Cerebellar cortex (tissue), 1 donor: ENCODE results near the gene FAM168B.

Source experiments
- DNase-seq: peaks from one replicate; pipeline ENCODE4 v3.0.0-alpha.2; 2015; ENCODE audit warnings: low spot score

Gene FAM168B

DNA sequence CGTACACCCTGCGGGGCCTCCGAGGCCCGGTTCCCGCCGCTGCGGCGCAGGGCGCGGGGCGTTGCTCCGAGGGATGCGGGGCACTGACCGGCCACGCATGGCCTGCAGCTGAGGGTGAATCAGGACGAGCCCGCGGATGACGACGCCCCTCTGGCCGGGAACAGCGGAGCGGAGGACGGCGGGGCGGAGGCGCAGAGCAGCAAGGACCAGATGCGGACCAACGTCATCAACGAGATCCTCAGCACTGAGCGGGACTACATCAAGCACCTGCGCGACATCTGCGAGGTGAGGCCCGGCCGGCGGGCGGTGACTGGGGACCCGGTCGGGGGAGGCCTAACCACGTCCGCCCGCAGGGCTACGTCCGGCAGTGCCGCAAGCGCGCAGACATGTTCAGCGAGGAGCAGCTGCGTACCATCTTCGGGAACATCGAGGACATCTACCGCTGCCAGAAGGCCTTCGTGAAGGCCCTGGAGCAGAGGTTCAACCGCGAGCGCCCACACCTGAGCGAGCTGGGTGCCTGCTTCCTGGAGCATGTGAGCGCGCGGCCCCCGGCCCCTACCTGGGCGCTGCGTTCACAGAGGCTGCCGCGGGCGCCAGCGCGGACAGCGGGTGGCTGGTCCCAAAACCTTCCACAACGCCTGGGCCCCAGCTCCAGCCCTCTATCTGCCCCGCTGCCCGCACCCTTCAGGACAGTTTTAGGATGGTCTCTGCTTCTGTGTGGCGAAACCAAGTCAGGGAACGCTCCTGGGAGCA lies 53.2 kb downstream of the FAM168B start:
- DNase-seq, result no peak

DNA sequence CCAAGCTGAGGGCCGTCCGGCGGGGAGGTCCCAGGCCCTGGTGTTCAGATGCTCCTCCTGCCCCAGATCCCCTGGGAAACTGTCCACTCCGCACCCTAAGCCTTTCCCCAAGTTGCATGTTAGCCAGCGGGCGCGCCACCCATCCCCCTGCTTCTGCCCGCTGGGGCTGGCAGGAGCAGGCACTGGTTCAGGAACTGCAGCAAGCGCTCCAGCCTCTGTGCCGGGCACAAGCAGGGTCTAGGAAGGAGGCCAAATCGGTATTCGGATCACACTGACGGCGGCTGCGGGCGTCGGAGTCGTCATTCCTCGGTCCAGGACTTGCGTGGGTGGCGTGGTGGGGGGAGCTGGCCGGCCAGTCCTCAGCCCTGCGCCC lies 53.7 kb downstream of the FAM168B start:
- DNase-seq, result no peak

DNA sequence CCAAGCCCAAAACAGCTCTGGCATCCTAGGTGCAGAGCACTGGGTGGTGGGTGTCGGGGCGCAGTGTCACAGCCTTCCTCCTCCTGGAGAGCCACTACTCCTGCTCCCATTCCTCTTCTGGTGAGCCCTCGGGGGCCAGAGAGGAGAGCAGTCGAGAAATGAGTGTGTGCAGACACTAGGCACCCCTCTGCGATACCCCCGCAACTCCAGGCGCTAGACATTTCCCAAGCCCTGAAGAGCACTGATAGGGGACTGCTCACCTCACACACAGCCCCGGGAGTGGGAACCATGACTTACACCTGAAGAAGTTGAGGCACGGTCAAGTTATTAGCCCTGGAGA lies 54.2 kb downstream of the FAM168B start:
- DNase-seq, result no peak

DNA sequence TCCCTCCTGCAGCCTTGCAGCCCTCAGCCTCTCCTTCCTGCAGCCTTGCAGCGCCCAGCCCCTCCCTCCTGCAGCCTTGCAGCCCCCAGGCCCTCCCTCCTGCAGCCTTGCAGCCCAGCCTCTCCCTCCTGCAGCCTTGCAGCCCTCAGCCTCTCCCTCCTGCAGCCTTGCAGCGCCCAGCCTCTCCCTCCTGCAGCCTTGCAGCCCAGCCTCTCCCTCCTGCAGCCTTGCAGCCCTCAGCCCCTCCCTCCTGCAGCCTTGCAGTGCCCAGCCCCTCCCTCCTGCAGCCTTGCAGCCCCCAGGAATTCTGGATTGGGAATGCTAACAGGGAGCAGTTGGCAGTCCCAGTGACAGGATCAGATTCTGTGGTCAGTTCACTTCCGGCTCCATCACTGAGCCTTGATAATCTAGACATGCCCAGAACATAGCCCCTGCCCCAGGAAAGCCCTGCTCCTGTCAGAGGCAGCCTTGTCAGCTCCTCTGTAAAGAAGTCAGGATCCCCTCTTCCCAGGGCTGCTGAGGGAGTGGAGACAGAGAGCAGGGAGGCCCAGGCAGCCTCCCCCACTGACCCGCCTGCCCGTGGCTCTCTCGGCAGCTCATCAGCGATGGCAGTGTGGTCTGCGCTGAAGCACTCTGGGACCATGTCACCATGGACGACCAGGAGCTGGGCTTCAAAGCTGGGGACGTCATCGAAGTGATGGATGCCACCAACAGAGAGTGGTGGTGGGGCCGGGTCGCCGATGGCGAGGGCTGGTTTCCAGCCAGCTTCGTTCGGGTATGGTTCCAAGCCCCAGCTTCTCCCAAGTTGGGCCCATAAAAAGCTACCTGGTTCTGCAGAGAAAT lies 54.8 kb downstream of the FAM168B start:
- no peak for DNase-seq

DNA sequence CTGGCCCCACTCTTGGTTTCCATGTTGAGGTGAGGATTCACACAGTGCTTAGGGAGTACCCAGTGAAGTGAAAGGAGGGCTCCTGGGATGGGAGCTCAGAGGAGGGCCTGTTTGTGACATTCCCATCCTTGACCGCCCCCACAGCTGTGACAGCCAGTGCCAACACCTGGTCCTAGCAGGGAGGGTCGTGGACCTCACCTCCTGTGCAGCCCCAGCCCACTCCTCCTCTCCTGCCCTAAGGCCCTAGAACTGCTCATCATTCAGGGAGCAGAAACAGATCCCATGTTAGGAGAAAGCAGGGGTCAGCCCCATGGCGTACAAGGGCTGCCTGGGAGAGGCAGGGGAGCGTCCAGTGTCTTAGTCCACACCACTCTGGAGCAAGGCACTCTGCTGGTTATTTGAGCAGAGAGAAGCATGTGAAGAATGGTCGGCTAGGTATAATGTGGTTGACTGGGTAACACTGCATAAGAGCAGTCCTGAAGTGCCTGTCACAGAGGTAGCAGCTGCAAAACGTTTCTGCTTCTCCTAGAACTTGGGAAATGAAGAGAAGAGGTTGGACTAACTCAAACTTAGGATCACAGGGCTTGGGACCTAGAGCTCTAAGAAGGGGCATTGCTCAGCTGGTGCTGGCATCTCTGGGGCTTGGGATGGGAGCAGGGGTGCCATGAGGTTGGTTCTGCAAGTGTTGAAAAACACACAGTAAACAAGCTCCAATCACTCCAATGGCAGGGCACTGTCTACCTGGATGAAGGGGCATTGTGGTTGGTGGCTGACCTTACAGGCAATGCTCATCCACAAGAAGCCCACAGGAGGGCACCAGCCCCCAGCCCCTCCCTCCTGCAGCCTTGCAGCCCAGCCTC lies 55.6 kb downstream of the FAM168B start:
- no peak for DNase-seq

DNA sequence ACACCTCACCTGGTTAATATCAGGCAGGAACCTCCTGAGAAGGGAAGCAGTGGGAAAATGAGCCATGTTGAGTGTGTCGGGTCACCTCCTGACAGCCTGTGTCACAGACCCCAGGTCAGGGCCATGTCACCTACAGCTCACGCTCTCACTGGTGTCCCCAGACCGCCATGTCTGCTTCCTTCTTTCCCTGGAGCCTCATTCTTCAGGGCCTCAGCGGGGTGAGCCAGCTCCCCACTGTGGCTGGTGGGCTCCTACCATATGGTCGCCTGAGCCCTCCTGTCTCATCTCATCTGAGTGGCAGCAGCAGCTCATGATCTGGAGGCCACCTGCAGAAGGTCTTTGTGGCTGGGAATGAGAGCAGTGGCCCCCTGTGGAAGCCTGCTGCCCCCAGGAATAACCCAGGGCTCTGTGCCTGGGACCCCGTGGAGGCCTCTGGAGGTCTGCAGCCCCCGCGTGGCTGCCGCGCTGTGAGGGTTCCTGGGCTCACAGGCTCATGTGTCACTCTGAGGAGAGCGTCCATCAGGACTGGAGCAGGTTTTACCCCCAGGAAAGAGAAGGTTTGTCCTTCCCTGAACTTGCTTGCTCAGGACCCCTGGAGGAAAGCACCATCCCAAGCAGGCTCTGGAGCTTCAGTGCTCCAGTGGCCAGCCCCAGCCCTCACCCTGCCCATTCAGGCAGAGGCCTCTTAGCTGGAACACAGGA lies 56.4 kb downstream of the FAM168B start:
- DNase-seq, result no peak

DNA sequence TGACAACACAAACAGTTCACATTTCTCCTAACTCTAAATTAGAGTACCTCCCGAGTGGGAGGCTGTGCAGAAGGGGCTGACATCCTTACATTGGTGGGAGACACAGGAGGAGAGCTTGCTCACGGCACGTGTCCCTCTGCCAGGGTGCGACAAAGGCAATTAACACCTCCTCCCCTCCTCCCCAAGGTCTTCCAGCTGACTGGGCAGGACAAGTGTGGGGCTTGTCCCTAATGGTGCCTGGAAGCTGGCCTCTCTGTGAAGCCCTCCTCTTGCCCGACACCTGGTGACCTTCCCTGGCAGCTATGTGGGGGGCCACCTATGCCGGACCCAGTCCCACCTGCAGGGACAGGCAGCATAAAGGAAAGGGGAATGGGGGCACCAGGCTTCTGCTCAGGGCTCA lies 57.0 kb downstream of the FAM168B start:
- no peak for DNase-seq

DNA sequence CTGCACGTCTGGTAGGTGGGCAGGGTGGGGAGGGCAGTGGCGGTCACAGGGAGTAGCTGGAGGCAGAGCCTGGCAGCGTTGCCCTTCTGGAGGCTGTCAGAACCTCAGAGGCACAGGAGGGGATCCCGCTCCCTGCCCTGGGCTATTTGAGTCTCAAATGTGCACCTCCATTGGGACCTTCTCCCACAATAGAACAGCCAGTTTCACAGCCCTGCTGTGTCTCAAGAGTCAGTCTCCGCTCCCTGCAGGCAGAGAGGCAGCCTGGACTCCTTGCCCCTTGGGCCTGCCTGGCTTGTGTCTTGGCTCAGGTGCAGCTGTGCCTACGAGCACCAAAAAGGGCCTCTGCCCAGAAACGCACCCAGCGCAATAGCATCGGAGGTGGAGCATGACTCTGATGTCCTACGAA lies 57.4 kb downstream of the FAM168B start:
- no peak for DNase-seq

DNA sequence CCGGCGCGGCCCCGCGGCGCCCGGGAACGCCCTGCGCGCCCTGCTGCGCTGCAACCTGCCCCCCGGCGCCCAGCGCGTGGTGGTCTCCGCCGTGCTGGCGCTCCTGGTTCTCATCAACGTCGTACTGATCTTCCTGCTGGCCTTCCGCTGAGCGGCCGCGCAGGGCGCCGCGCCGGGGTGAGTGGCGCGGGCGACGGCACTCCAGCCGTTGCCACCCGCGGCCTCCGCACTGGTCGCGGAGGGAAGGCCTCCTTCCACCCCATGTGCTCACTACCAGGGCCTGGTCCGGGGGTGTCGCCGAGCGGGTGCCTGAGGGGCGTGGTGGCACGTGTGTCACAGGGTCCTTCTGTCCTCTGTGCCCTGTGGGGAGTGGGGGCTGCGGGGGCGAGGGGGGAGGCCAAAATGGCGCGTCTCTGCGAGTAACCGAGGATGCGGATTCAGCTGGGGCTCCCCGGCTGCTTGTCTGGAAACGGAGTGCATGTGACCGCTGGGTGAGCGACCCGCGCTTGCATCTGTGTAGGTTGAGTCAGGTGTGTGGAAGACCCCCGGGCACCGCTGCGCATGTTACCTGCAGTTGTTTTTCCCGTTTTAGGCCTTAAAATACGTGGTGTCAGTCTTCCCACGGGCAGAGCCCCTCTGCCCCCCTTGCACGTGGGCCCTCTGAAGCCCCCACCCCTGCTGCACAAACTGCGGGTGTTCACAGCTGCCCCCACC lies 58.0 kb downstream of the FAM168B start:
- no peak for DNase-seq

DNA sequence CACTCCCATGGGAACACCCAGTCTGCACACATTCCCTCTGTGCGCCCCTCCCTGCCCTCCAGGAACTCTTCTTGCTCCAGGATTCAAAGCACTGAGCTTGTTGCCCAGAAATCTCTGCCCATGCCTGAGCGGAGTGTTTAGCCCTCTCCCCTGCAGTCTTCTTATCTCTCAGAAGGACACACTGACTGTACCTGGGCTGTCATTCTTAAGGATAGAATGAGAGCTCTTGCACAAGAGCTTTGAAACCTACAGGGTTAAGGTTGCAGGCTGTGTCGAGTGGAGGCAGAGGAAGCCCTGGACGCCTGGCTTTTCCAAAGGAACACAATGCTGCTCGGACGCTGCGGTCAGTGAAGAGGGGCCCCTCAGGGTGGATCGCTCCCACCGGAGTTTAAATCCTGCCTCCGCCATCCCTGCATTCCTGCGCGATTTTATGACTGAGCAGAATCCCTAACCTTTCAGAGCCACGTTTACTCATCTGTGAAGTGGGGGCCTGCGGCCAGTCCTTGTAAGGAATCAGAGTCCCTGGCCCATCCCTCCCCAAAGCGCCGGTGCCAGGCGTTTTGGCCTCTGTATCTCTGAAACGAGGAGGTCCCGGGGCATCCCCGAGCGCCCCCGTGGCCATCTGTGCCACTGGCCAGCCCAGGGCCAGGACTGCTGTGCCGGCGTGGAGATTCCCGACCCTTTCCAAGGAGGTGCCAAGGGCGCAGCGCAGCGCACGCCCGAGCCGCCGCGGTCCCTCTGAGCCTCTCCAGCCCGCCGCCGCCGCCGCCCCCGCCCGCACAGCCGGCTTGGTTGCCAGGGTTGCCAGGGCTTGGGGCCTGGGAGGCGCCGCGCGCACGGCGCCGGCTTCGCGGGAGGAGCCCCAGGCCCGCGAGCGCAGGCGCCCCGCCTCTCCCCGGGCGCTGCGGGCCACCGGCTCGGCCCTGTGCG lies 58.9 kb downstream of the FAM168B start:
- DNase-seq, result no peak

DNA sequence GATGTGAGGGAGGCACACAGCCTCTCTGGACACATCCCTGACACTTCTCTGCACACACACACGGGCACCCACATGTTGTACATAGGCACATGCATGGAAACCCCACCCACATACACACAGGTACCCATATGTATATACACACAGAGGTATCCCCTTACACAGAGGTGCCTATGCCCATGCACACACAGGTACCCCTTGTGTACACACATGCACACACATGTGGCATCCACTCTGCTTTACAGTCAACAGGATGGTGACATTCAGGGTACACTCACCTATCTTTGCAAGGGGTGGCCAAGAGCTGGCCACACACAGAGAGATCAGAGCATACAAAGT lies 59.5 kb downstream of the FAM168B start:
- no peak for DNase-seq

DNA sequence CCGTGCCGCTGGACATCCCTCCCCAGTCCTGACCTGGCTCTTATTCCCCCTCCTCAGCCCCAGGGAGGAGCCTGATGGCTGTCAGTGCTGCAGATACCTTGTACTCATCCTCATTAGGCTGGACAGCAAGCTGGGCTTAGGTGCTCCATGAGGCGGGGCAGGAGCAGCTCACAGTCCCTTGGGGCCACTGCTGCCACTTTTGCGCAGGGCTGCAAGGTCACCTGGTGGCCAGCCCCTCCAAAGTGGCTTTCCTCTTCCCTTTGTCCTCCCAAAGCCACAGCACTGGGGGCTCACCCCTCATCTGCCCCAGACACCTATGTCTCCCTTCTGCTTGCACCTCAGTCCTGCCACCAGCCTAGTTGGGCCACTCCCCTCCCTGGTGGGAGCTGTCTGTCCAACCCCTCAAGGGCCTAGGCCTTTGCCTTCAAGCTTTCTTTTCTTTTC lies 60.8 kb downstream of the FAM168B start:
- DNase-seq, result no peak

DNA sequence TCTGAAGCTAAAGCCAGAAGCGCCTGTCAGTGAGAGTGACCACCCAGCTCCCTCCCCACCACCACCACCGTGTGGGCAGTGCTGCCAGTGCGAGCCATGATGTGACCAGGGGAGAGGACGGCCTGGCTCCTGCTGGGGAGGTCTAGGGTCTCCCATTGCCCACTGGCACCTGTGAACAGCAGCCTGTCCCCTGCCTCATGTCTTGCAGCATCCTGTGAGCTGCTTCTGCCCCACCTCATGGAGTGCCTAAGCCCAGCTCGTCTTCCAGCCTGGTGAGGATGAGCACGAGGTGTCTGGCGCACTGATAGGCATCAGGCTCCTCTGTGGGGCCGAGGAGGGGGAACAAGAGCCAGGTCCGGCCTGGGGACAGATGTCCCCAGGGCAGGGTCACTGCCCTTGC lies 61.4 kb downstream of the FAM168B start:
- no peak for DNase-seq

DNA sequence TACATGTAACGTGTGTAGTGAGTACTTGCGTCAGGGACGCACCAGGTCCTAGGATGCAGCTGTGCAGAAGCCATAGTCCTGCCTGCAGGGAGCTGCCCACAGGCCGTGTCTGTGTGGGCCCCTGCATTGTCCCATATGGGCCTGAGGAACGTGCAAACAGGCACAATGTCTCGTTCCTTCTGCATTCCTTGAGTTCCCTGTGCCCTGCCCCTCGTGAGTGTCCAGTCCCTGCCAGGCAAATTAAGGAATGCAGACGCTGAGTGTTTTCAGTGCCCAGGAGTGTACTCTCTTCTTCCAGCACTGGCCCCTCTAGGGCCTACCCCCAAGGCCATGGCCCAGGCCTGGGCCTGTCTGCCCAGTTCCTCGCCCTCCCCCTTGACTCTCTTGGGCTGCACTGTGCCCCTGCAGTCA lies 61.8 kb downstream of the FAM168B start:
- DNase-seq, result no peak

DNA sequence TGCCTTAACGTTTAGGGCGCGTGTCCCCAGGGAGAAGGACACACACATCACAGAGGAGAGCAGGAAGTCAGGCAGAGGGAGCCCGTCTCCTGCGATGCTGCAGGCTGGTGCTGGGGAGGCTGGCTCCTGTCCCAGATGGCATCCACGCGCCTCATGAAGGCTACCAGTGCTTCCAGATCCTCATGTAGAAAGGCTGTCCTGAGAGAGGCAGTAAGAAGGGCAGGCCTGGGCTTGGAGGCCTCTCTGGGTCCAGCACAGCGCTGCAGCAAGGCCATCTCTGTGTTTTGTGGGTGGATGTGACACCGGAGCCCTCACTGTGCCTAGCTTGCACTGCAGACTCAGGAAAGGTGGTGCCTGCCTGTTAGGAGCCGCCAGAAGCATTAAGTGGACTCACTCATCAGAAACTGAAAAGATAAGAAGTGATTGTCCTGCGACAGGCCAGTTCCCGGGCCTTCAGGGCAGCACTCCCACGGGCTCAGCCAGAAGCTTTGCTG lies 62.7 kb downstream of the FAM168B start:
- peak; percentile 38 for DNase-seq

DNA sequence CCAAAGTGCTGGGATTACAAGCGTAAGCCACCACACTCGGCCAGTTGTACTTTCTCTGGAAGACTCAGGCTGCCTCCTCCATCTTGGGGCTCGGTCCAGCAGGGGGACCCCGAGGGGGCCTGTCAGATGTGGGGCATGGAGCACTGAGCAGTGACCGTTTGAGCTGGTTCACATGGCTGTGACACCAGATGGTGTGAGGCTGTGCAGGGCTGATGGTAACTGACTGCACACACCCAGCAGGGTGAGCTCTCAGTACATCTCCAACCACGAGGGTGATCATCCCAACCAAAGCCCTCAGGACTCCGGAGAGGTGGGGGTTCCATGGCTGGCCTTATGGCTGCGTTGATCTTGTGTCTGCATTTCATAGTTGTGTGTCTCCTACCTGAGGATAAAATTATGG lies 63.4 kb downstream of the FAM168B start:
- DNase-seq, result no peak

DNA sequence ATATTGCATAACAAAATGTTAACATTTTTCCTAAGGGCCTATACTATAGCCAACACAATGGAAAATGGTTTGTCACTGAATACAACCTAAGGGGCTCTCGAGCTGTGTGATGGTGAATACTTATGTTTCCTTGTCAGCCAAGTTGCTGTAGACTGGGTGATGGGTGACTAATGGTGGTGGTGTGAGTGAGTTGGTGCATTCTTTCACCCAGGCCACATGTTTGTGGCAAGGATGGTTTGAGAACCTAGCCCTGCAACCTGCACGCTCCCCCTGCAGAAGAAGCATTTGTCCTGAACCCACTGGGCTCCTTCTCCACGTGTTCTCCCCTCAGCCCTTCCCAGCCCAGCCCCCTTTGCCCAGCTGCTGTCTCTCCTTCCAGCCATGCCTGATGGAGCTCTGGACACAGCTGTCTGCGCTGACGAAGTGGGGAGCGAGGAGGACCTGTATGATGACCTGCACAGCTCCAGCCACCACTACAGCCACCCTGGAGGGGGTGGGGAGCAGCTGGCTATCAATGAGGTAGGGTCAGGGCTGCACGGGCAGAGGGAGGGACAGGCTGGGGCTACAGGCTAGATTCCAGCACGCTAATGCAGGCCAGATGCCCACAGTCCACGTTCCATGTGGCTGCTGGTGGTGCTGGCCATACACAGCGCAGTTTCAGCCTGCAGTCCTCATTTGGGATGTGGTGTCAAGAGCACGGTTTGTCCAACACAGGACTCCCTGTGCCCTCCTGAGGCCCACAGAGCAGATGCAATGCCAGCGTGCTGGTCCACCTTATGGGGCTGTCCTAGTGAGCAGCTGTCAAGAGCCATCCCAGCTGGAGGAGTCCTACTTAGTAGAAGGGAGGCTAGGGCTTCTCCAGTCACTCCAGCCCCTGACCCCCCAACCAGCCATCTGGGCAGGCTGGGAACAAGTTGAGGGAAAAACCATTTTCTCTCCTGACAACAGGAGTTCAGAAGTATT lies 65.4 kb downstream of the FAM168B start:
- DNase-seq, result no peak

DNA sequence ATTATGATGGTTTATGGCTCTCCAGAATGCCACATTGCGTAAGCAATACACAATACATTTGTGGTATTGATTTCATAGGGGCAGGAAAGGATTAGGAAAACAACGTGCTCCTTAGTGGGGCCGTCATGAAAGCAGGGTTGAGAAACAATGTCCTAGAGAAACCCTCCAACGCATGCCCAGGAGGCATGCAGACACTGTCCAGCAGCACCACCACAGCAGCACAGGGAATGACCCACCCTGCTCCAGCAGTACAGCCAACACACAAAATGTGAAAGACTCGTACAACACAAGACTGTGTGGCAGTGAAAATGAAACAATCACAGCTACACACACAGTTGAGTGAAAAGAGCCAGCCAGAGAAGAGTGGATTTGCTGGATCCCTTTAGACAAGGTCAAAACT lies 66.3 kb downstream of the FAM168B start:
- no peak for DNase-seq

DNA sequence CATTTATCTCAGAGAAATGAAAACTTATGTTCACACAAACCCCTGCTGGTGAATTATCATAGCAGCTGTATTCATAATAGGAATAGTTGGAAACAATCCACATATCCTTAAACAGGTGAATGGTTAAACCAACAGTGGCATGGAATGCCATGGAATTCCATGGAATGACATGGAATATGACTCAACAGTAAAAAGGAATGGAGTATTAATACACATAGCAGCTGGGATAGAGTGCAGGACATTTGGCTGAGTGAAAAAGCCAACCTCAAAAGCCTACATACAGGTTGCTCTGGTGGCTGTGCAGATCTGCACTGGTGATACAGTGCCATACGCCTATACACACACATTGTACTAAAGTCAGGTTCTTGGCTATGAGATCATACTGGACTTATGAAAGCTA lies 69.5 kb downstream of the FAM168B start:
- DNase-seq, result no peak
